NCI-H1694 treated with DMSO at 0.1 percent for 48 hours (cell line): ENCODE measurements around the gene BID.
"Not testable (repeated sequence)": the region's sequence is repeated elsewhere in the genome, so short reads cannot be mapped to it uniquely, and the experiment has no call there.

Experiments
- DNase-seq: peaks from one replicate; lab custom pipeline; 2025; lab: John Stamatoyannopoulos, UW

BID gene

GRCh38 chr22:17703811-17704210 lies 70.5 kb downstream of the BID start:
- no peak for DNase-seq

GRCh38 chr22:17700778-17701177 lies 73.5 kb downstream of the BID start:
- no peak for DNase-seq

GRCh38 chr22:17699696-17700340 lies 74.5 kb downstream of the BID start:
- DNase-seq = no peak

- DNase-seq = no peak
Measured at GRCh38 chr22:17698948-17699347, 75.3 kb downstream of the BID start.

GRCh38 chr22:17698276-17698675 lies 76.0 kb downstream of the BID start:
- not testable (repeated sequence) for DNase-seq

GRCh38 chr22:17697196-17697595 lies 77.1 kb downstream of the BID start:
- not testable (repeated sequence) for DNase-seq

GRCh38 chr22:17695986-17696385 lies 78.3 kb downstream of the BID start:
- no peak for DNase-seq

GRCh38 chr22:17694752-17695151 lies 79.5 kb downstream of the BID start:
- no peak for DNase-seq

GRCh38 chr22:17694193-17694592 lies 80.1 kb downstream of the BID start:
- no peak for DNase-seq

- DNase-seq = no peak
Measured at GRCh38 chr22:17692841-17693240, 81.4 kb downstream of the BID start.

GRCh38 chr22:17684245-17684644 lies 90.0 kb downstream of the BID start:
- DNase-seq = no peak
